ENCODE measurements around the gene AKR1E2. TPM values are rescaled to one million over a fixed set of nuclear protein-coding genes. Genes with fewer than 3 reads are reported as not detected.

AKR1E2 gene
- total RNA-seq, 1 donor from 2014 or later: 5.9 TPM

DNA sequence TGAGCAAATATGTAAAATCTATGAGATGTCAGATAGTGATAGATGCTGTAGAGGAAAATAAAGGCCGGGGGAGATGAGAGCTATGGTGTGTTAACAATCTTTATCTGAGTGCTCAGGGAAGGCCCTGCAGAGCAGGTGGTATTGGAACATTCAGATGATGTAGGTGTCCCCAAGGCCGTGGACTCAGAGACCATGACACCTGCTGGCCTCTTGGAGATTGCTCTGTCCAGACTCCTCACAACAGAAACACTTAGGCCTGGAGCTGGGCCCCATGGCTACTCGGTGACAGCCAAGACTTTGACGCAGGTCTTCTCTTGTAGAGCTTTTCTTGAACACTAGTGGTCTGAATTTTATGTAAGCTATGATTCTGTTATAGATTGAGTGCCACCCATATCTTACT lies 13.3 kb downstream of the AKR1E2 start:
- Histone ChIP-seq H3K36me3 (peaks cover 62% of the 10 kb centered on the region), H3K9me3 (replicated peaks) (no peaks in the 10 kb centered on the region), H3K4me3 (no peak overlapping the region), H3K4me1 (peaks cover 13% of the 10 kb centered on the region), H3K27me3 (ENCODE audit: low read depth) (no peaks in the 10 kb centered on the region), H3K27ac (replicated peaks) (peak overlapping the region; percentile 64)
- intact Hi-C loops (cut with micrococcal nuclease): no loop called here
- DNase-seq: no peak
- TF ChIP-seq, protein P1, sequence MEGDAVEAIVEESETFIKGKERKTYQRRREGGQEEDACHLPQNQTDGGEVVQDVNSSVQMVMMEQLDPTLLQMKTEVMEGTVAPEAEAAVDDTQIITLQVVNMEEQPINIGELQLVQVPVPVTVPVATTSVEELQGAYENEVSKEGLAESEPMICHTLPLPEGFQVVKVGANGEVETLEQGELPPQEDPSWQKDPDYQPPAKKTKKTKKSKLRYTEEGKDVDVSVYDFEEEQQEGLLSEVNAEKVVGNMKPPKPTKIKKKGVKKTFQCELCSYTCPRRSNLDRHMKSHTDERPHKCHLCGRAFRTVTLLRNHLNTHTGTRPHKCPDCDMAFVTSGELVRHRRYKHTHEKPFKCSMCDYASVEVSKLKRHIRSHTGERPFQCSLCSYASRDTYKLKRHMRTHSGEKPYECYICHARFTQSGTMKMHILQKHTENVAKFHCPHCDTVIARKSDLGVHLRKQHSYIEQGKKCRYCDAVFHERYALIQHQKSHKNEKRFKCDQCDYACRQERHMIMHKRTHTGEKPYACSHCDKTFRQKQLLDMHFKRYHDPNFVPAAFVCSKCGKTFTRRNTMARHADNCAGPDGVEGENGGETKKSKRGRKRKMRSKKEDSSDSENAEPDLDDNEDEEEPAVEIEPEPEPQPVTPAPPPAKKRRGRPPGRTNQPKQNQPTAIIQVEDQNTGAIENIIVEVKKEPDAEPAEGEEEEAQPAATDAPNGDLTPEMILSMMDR (IDR thresholded peaks at IDR 0.05; ENCODE audit: borderline replicate concordance): peak; percentile 22

DNA sequence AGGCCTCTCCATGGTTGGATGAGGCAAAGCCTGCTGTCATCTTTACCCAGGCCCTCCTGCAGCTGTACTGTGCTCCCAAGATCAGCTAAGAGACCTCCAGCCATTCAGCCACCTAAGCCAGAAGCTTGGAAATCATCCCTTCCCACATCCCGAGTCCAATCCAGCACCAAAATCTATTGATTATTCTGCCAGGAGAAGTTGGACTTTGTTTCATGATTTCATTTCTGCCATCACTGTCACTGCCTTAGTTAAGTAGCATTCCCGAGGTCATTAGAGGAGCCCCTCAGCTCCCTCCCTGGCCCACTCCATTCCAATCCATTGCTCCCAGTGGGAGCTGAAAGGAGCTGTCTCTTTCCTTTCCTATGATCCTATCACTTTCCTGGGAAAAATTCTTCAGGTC lies 14.1 kb downstream of the AKR1E2 start:
- intact Hi-C loops (cut with micrococcal nuclease): no loop called here
- Histone ChIP-seq H3K27ac (replicated peaks) (peak overlapping the region; percentile 64), H3K9me3 (replicated peaks) (no peaks in the 10 kb centered on the region), H3K36me3 (peaks cover 54% of the 10 kb centered on the region), H3K4me1 (peaks cover 13% of the 10 kb centered on the region), H3K27me3 (ENCODE audit: low read depth) (no peaks in the 10 kb centered on the region), H3K4me3 (no peak overlapping the region)
- TF ChIP-seq, protein P1 (IDR thresholded peaks at IDR 0.05; ENCODE audit: borderline replicate concordance): no peak
- DNase-seq: no peak

DNA sequence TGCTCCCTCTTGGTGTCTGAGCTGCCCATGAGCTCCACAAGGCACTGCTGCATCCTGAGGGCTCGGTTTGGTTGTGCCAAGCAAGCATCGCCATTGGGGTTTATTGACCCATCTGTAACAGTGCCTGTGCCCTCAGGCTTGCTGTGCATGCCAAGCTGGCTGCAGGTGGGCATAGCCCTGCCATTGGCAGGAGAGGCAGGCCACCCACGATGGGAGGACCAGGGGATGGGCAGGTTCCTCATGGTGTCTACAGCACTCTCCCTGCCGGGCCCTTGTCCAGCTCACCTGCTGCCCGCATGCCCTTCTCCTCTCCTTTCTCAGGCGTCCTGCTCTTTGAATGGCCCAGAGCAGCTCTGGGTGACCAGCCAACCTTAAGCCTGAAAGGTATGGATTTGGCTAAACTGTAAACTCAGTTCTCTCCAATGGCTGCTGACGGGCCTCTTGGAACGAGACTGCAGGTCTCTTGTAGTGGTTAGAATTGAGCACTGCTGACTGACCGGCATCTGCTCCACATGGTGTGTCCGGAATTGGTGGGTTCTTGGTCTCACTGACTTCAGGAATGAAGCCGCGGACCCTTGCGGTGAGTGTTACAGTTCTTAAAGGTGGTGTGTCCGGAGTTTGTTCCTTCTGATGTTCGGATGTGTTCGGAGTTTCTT lies 17.6 kb downstream of the AKR1E2 start:
- Histone ChIP-seq H3K27ac (replicated peaks) (no peak overlapping the region), H3K4me1 (peaks cover 21% of the 10 kb centered on the region), H3K27me3 (ENCODE audit: low read depth) (no peaks in the 10 kb centered on the region), H3K4me3 (no peak overlapping the region), H3K36me3 (peaks cover 33% of the 10 kb centered on the region), H3K9me3 (replicated peaks) (no peaks in the 10 kb centered on the region)
- intact Hi-C loops (cut with micrococcal nuclease): no loop called here
- TF ChIP-seq, protein P1 (IDR thresholded peaks at IDR 0.05; ENCODE audit: borderline replicate concordance): no peak
- DNase-seq: no peak

DNA sequence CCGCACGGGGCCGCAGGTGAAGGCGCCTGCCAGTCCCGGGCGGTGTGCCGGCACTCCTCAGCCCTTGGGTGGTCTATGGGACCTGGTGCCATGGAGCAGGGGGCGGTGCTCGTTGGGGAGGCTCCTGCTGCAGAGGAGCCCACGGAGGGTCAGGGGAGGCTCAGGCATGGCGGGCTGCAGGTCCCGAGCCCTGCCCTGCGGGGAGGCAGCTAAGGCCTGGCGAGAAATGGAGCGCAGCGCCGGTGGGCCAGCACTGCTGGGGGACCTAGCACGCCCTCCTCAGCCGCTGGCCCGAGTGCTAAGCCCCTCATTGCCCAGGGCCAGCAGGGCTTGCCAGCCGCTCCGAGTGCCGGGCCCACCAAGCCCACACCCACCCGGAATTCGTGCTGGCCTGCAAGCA lies 18.9 kb downstream of the AKR1E2 start:
- peaks cover 24% of the 10 kb centered on the region for H3K4me1 ChIP-seq
- peaks cover 33% of the 10 kb centered on the region for H3K36me3 ChIP-seq
- H3K4me3 ChIP-seq: no peak overlapping the region
- H3K9me3 ChIP-seq (replicated peaks): no peaks in the 10 kb centered on the region
- no peaks in the 10 kb centered on the region for H3K27me3 ChIP-seq (ENCODE audit: low read depth)
- H3K27ac ChIP-seq (replicated peaks): no peak overlapping the region
- intact Hi-C loops (cut with micrococcal nuclease): no loop called here
- no peak for DNase-seq
- TF ChIP-seq, protein P1 (IDR thresholded peaks at IDR 0.05; ENCODE audit: borderline replicate concordance): no peak

DNA sequence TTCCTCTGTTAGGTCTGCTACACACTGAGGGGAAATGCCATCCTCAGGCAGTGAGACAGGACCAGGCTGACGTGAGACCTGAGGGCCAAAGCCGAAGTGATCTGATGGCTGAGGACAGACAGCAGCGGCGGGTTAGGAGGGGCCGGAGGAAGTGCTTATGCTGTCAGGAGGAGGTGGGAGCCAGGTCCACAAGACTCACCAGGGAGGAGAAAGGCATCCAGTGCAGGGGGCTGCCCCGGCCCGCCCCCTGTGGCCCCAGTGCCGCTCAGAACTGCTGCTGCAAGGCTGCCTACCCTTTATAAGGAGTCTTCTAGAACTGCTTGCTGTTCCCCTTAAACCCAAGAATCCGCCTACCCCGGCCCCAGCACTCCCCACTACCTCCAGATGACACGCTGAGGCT lies 19.8 kb downstream of the AKR1E2 start:
- intact Hi-C loops (cut with micrococcal nuclease): no loop called here
- H3K27ac ChIP-seq (replicated peaks): no peak overlapping the region
- TF ChIP-seq, protein P1 (IDR thresholded peaks at IDR 0.05; ENCODE audit: borderline replicate concordance): no peak
- H3K27me3 ChIP-seq (ENCODE audit: low read depth): no peaks in the 10 kb centered on the region
- H3K4me1 ChIP-seq: peaks cover 29% of the 10 kb centered on the region
- DNase-seq: no peak
- no peak overlapping the region for H3K4me3 ChIP-seq
- peaks cover 33% of the 10 kb centered on the region for H3K36me3 ChIP-seq
- H3K9me3 ChIP-seq (replicated peaks): no peaks in the 10 kb centered on the region
